ENCODE measurements around the gene CSK.
"Not testable (repeated sequence)": the region's sequence is repeated elsewhere in the genome, so short reads cannot be mapped to it uniquely, and the experiment has no call there.

Gene CSK

DNA sequence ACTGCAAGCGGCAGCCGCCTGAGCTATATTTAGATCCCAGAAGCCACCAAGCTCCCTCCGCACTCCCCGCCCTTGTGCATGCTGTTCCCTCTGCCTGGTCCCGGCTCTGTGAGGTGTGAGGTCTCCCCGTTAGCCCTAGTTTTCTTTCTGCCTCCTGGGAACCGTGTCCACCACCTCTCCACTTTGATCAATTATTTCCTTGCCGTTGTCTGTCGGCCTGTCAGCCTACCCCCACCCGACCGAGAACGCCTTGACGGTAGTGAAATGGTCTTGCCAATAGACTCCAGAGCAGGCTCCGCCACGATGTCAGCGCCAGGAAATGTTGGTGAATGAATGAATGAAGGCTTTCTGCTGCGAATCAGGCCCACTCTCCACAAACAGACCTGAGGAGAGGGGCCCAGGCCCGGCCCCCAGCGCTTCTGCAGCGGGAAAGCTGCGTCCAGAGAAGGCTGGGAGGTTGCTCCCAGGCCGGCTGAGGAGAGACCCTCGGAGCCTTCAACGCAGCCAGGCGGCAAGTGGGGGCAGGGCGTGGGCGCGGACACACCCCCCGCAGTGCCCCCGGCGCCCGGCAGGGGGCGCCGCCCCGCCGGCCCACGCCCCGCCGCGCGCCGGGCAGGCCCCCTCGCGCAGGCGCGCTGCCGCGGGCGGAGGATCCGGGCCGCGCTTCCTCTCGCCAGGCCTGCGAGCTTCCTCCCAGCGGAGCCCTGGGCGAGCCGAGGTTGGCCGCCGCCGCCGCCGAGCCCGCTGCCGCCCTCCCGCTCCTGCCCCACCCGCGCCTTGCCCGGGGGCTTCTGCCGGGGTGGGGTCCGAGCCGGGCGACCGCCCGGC is at the start of gene CSK:
Gene CSK (plus strand): TSS at position 650 of the 828 bp plus-strand sequence. CDS start 16,218 bp downstream, outside the sequence.
- DNase-seq, result peak; percentile 69

DNA sequence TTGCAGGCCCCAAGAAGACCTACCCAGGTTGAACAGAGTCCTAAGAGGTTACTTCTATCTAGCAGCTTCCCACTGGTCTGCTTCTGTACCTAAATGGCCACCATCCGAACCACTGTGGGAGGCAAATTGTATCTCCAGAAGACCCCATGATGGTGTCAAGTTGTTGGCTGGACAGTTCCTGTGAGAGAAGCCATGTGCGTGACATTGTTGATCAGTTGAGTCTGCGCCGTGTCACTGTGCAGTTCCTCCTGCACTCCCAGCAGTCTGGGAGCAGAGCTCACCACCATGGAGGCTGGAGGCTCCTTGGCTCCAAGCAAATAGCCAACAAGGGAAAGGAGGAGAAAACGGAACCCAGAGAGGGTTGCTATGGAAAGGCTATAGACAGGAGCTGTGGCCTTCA is 49.0 kb upstream of the CSK start:
- DNase-seq, result no peak

DNA sequence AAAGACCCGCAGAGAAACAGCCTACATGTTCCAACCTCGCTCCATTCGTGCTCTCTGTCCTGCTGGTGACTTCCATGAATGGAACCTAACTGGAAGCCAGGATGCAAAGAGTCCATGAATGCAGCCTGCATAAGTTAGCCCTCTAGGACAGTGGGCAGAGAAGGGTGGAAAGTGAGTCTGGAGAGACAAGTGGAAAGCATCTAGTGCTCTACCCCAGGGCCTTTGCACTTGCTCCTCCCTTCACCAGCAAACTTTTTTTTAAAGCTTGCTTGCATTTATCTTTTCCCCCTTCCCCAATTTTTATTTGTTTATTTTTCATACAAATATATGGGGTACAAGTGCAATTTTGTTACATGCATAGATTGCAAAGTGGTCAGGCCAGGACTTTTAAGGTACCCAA is 48.6 kb upstream of the CSK start:
- DNase-seq, result no peak

DNA sequence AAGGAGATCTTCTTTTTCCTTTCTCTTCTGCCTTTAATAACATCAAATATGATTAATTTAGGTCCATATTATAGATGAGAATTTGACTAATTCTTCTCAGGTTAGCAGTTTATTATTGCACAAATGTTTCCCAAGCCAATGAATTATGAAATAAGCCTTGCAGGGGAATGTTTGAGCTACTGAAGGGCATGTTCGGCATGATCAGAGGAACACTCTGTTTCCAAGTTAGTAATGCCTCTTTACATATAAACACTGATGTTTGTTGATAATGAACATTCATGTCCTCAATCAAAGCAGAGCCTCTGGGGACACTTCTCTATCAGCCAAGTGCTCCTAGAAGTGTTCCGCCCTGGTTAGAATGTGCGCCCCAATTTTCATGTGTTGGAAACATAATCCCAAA is 46.6 kb upstream of the CSK start:
- no peak for DNase-seq

DNA sequence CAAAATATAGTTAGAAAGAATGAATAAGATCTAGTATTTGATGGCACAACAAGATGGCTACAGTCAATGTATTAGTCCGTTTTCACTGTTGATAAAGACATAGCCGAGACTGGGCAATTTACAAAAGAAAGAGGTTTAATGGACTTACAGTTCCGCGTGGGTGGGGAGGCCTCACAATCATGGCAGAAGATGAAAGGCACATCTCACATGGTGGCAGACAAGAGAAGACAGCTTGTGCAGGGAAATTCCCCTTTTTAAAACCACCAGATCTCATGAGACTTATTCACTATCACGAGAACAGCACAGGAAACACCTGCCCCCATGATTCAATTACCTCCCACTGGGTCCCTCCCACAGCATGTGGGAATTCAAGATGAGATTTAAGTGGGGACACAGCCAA is 43.6 kb upstream of the CSK start:
- not testable (repeated sequence) for DNase-seq

DNA sequence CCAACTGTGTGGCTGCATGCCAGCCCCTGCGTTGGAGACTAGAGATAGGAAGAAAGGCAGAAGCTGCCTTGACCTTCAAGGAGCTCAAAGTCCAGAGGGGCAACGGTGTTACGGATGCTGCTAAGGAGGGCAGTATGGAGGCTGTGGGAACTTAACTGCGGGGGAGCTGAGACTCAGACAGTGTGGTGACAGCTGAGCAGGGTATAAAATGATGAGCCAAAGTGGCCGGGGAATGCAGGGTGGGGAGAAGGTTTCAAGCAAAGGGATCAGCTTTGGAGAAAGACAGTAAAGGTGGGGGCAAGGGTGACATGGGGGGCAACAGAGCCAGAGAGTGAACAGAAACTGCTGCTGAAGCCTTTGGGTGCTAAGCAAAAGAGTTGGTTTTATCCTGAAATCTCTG is 39.5 kb upstream of the CSK start:
- no peak for DNase-seq

DNA sequence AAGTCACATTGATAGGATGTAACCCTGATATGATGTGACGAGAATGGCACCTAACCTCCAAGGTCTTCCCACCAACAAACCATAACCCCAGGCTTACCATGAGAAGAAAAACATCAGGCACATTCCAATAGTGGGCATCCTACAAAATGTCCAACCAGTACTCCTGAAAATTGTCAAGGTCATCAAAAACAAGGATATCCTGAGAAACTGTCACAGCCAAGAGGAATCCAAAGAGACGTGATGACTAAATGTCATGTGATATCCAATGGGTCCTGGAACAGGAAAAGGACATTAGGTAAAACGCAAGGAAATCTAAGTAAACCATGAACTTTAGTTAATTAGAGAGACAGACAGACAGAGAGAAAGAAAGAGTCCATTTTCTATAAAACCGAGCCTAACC is 35.5 kb upstream of the CSK start:
- DNase-seq, result no peak

DNA sequence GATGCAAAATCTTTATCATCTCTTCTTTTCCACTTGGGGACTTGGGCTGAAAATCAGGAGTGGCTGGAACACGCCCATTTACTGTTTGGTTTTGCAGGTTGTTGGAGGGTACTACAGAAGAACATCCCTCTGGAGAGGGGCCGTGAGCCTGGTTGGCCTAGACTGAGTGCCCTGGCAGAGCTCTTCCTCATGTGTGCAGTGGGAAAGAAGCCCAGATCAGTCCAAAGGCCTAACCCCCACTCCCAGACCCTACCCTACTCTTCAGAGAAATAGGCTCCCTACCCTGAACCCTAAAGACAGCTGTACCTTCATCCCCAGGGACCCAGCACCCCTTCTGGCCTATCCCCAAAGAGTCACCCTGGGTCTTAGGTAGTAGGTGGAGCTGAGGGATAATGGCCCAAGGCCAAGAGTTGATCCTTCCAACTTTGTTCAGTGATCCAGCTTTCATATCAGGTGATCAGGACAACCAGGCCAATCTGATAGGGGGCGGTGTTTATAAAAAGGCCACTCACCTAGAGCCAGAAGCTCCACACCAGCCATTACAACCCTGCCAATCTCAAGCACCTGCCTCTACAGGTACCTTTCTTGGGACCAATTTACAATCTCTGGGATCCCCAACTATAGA is 33.4 kb upstream of the CSK start, which contains the start of gene CYP1A2:
Gene CYP1A2 (plus strand): TSS at position 524 of the 625 bp plus-strand sequence. CDS start 894 bp downstream, outside the sequence.
- DNase-seq, result no peak

DNA sequence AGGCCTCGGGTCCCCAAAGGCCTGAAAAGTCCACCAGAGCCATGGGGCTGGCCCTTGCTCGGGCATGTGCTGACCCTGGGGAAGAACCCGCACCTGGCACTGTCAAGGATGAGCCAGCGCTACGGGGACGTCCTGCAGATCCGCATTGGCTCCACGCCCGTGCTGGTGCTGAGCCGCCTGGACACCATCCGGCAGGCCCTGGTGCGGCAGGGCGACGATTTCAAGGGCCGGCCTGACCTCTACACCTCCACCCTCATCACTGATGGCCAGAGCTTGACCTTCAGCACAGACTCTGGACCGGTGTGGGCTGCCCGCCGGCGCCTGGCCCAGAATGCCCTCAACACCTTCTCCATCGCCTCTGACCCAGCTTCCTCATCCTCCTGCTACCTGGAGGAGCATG is 32.0 kb upstream of the CSK start:
- DNase-seq, result no peak

DNA sequence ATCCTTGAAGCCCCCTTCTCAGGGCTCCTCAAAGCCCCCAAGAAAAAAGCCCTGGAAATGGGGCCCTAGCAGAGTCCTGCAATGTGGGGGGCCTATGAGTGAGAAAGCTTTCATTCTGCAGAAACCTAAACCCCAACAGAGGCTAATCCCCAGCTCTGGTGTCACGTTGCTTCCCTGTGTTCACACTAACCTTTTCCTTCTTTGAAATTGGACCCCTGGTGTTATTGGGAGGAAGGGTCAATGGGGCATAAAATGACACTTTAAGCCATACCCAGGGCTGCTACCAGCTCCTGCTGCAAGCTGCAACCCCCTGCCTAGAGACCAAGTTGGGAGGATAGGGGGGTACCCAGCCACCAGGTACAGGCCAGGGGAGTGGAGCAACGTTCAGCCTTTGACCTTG is 31.1 kb upstream of the CSK start:
- DNase-seq, result no peak

DNA sequence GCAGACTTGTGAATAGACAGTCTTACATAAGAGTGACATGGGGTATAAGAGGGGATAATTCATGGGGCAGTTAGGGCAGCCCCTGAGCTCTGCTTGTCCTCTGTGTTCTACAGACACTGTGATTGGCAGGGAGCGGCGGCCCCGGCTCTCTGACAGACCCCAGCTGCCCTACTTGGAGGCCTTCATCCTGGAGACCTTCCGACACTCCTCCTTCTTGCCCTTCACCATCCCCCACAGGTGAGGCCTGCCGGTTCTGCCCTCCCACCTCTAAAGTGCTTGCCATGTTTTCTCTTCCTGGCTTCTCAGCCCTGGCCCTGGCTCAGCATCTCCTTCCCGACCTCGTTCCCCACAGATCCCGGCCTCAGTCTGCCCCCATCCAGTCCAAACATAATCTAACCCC is 29.9 kb upstream of the CSK start:
- no peak for DNase-seq

DNA sequence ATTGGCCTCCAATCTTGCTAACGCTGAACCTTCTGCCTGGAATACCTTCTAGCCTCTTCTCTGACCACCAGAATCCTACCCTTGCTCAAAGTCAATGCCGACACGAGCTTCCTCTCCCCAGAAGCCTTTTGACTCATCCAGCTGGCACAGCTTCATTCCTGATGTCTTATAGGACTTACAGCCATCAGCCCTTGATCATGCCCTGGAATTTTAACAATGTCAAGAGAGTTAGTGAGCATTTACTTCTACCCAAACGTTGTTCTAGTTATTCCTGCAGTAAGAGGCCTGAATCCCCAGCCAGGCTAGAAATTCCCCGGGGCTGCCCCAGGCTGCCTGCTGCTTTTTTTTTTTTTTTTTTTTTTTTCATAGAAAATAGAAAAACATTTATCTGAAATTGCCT is 29.3 kb upstream of the CSK start:
- peak; percentile 38 for DNase-seq

DNA sequence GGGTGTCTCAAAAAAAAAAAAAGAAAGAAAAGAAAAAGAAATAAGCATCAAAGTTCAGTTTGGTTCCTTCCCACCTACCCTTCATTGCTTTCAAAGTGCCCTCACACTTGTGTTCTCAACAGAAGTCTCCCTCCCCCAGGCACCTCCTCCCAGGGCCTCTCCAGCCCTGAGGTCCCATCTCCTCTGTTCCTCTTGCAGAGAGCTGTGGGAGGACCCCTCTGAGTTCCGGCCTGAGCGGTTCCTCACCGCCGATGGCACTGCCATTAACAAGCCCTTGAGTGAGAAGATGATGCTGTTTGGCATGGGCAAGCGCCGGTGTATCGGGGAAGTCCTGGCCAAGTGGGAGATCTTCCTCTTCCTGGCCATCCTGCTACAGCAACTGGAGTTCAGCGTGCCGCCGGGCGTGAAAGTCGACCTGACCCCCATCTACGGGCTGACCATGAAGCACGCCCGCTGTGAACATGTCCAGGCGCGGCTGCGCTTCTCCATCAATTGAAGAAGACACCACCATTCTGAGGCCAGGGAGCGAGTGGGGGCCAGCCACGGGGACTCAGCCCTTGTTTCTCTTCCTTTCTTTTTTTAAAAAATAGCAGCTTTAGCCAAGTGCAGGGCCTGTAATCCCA is 27.2 kb upstream of the CSK start:
- DNase-seq, result no peak

DNA sequence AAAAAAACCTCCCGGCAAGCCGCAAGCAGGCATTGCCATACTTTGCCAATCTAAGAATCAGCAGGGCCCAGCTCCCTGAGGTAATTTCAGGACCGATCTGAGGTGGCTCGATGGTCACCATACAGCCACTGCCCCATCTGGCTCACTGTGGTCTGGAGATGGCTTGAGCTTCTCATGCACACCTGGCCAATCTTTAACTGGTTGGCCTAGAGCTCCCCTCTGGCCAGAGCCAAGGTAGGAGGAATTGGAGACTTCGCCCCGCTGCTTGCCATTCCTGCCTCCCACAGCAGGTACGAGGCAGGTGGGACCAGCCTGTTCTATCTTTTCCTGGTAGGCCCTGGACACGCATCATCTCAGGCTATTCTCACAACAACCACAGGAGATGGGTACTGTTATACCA is 23.1 kb upstream of the CSK start:
- no peak for DNase-seq

DNA sequence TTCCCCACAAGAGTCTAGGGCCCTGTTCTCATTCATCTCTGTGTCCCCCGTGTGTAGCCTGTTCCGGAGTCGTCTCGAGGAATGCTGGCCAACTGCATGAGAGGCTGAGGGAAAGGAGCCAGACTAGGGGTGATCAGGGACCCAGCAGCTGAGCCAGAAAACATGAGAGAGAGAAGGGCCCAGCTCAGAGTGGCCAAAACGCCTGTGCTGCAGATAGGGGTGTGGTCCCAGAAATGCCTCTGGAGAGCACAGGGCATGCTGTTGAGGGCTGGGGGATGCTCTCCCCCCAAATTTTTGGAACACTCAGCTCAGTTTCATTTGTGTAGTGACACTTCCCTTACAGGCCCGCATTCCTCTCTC is 19.1 kb upstream of the CSK start:
- DNase-seq, result no peak

DNA sequence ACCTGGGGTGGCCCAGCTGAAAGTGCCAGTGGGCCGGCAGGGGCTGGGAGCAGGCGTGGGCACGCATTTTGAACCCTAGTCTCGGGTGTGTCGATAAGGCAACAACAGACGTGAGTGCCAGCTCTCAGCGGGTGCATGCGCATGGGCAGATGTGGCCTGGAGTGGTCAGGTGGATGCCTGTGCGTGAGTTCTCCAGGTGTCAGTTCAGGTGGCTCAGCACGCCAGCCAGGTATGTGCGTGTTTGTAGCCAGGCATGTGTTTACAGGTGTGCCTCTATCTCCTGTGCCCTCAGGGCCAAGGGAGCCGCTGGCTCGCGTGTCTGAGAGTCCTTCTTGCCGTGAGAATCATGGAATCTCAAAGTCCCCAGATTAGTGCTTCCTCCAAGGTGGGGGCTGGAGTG is 18.5 kb upstream of the CSK start:
- DNase-seq, result no peak

DNA sequence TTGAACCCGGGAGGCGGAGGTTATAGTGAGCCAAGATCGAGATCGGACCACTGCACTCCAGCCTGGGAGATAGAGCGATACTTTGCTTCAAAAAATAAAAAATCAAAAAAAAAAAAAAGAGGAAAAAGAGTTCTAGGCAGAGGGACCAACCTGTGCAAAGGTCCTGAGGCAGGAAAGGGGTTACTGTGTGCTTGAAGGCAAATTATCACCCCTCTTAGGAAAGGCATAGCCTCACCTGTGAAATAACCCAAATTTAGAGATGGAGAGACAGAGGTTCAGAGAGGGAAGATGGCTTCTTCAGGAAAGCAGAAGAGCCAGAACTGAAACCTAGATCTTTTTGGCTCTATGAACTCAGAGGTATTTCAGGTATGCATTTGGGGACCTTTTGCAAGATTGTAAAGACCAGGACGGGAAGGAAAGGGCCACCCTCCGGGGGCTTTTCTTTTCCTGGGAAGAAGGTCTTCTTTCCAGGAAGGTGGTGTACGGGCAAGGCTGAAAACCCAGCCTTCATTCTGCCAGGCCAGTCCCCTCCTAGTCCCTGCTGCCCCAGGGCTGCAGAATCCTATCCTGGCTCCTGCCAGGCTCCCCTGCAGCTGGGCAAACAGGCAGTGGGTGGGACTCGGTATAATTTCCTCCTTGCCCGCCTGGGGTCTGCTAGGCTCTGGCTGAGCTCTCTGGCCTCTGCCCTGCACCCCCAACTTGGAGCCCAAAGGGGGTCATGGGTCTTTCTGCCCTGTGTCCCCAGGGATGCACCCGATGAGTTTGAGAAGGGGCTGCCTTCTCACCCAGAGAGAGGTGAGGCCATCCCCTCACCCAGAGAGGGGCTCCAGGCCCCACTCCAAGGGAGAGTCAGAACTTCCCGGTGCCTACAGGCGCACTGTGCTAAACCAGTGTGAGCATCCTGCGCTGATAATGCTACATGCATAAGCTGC is 14.4 kb upstream of the CSK start:
- DNase-seq, result no peak

DNA sequence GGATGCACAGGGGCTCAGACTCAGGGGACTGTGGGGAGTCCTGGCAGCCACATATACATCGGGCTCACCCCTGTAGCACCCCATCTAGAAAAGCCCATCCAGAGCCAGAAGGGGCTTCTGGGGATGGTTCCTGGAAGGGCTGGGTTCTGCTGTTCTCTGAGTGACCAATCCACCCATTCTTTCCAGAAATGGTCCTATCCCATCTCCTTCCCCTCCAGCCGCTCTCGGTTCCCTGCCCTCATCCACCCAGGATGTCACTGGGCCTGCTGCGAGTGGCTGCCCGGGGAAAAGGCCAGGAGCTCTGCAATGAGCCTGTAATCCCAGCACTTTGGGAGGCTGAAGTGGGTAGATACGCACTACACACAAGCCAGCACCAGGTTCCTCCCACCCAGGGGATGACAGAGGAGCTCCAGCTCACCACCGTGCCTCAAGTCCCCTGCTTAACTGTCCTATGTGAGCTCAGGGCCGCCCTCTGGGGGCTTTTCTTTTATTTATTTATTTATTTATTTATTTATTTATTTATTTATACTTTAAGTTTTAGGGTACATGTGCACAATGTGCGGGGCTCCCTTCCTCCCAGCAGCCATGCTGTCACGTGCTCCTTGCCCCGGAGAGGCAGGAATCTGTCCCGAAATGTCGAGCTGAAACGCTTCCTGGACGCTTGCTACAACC is 13.6 kb upstream of the CSK start:
- no peak for DNase-seq

DNA sequence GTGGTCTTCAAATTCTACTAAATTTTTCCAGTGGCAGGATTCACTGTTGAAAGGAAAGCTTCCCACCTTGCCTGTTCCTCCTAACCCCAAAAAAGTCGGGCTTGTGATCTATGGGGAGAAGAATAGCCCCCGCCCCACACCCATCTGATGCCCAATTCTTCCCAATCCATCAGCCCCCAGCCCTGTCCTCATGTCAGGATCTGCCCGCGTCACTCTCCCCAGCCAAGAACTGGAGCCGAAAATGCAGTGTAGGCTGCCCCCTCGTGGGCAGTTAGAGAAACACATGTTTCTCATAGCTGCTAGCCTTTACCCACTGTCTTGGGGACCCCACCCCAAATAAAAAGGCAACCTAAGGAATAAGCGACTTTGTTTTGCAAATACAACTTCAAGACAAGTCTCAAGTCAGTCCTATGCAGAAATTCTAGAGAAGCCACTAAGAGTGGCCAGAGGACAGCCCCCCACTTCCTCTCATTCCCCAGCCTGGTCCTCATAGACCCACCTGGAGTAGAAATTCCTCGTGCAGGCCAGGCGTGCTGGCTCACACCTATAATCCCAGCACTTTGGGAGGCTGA is 13.0 kb upstream of the CSK start:
- peak; percentile 34 for DNase-seq

DNA sequence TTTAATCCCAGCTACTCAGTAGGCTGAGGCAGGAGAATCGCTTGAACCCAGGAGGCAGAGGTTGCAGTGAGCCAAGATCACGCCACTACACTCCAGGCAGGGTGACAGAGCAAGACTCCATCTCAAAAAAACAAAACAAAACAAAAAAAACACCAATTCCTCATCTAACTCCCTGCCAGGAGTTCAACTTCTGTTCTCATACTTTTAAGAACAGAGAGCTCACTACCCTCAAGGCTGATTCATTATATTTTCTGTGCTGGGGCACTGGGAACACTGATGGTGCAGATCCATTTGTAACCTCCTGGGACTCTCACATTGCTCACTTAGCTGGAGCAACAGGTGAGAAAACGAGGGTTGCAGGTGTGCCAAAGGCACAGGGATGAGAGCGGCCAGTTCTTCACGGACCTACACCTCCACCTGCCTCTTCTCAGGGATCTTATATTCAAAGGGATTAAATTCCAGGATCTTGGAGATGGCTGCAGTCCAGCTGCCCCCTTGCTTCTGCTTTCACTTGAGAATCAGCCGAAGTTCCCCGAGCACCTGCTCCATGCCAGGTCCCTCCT is 12.3 kb upstream of the CSK start:
- no peak for DNase-seq

DNA sequence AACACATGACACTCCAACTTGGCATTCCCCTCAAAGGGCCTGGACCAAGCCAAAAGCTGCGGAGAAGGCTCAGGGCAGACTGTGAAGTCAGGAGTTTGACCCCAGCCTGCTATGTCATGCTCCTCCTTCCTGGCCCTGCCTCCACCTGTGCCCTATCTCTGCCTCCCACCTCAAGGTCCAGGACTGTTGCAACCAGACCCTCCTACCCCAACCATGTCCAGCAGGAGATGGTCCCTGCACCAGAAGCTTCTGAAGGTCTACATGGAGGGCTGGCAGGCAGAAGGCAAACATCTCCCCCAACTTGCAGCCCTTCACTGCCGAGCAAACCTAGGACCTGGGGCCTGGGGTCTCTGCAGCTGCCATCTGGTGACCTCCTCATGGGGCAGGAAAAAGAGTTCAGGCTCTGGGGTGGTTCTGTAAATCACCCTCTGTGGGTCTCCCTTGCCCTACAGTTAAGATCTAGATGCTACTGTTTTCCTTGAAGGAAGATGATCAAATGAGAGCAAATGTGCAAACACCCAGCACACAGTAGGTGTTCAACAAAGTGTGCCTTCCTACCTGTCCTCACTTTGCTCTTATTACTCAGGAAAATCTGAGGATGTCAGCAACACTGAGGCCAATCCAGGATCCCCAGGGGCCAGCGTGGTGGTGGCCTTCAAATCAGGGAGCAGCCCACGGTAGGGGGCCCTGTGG is 11.5 kb upstream of the CSK start:
- DNase-seq, result no peak

Measured in HCEC 1CT (cell line).